GM23338 (cell line): ENCODE measurements around the gene CCRL2. TPM values are rescaled to one million over a fixed set of nuclear protein-coding genes. Genes with fewer than 3 reads are reported as not detected.
A peak's percentile ranks its signal among the peaks of the same experiment; 100 is the strongest.

Experiments
- ATAC-seq: fragments of 200-7000 bp; cut with Tn5 transposase; 3 replicates; pipeline ENCODE4 v1.9.1; 2020
- DNase-seq: peaks from one replicate; pipeline ENCODE4 v3.0.0-alpha.2; 2015; ENCODE audit warnings: low spot score
- H2AFZ ChIP-seq: fragments of 200-600 bp; sonication (generic); 2 replicates; pipeline ENCODE4 v1.8.0; 2016; ENCODE audit warnings: antibody characterized with exemption, mild to moderate bottlenecking, moderate library complexity
- H3F3A ChIP-seq: fragments of 200-600 bp; sonication (generic); replicated peaks from 2 replicates; pipeline ENCODE4 v1.8.0; 2017; ENCODE audit warnings: antibody characterized with exemption, mixed run types, low read depth
- H3K27ac ChIP-seq: fragments of 200-600 bp; sonication (generic); 2 replicates; pipeline ENCODE4 v1.6.1; 2016; ENCODE audit warnings: low read depth
- H3K27me3 ChIP-seq: fragments of 200-600 bp; sonication (generic); 2 replicates; pipeline ENCODE4 v1.8.0; 2016; ENCODE audit warnings: mild to moderate bottlenecking, mixed run types, moderate library complexity; ENCODE audit not compliant: insufficient read depth
- H3K36me3 ChIP-seq: fragments of 200-600 bp; sonication (generic); 2 replicates; pipeline ENCODE4 v1.8.0; 2016; ENCODE audit warnings: mild to moderate bottlenecking; ENCODE audit not compliant: insufficient read depth
- H3K4me1 ChIP-seq: fragments of 200-600 bp; sonication (generic); 2 replicates; pipeline ENCODE4 v1.8.0; 2016; ENCODE audit warnings: mild to moderate bottlenecking, moderate library complexity; ENCODE audit not compliant: insufficient read depth
- H3K4me2 ChIP-seq: fragments of 200-600 bp; sonication (generic); 2 replicates; pipeline ENCODE4 v1.7.1; 2017; ENCODE audit warnings: mixed run types
- H3K4me3 ChIP-seq: fragments of 200-600 bp; sonication (generic); 2 replicates; pipeline ENCODE4 v1.6.1; 2016; ENCODE audit warnings: mixed run types
- H3K79me2 ChIP-seq: fragments of 200-600 bp; sonication (generic); replicated peaks from 2 replicates; pipeline ENCODE4 v1.8.0; 2017; ENCODE audit warnings: mild to moderate bottlenecking; ENCODE audit not compliant: insufficient read depth
- H3K9me2 ChIP-seq: fragments of 200-600 bp; sonication (generic); 2 replicates; pipeline ENCODE4 v1.8.0; 2017; ENCODE audit not compliant: insufficient read depth
- H4K20me1 ChIP-seq: fragments of 200-600 bp; sonication (generic); replicated peaks from 2 replicates; pipeline ENCODE4 v1.8.0; 2017; ENCODE audit warnings: mild to moderate bottlenecking; ENCODE audit not compliant: insufficient read depth
- H3K27ac Mint-ChIP-seq: 2 replicates; pipeline ENCODE4 v1.8.0; 2020; ENCODE audit warnings: inconsistent platforms, mild to moderate bottlenecking, moderate library complexity, mixed read lengths
- H3K27me3 Mint-ChIP-seq: 3 replicates; pipeline ENCODE4 v1.8.0; 2022; ENCODE audit warnings: low read depth, mild to moderate bottlenecking, moderate library complexity, mixed read lengths, inconsistent platforms; ENCODE audit not compliant: insufficient read depth, poor library complexity
- H3K36me3 Mint-ChIP-seq: 3 replicates; pipeline ENCODE4 v1.8.0; 2021; ENCODE audit warnings: low read depth, mild to moderate bottlenecking, inconsistent platforms, moderate library complexity, mixed read lengths
- H3K4me1 Mint-ChIP-seq: 3 replicates; pipeline ENCODE4 v1.8.0; 2020; ENCODE audit warnings: mild to moderate bottlenecking, inconsistent platforms, mixed read lengths
- H3K4me3 Mint-ChIP-seq: 3 replicates; pipeline ENCODE4 v1.8.0; 2021; ENCODE audit warnings: moderate library complexity, mild to moderate bottlenecking, inconsistent platforms, mixed read lengths
- H3K9me3 Mint-ChIP-seq: 3 replicates; pipeline ENCODE4 v1.8.0; 2020; ENCODE audit warnings: moderate library complexity, mild to moderate bottlenecking, inconsistent platforms, mixed read lengths
- CREB1 ChIP-seq: fragments of 250-450 bp; sonication (Bioruptor Pico); IDR thresholded peaks from 2 replicates; pipeline ENCODE4 v1.5.0; 2020; ENCODE audit warnings: low read depth, mild to moderate bottlenecking, moderate library complexity
- EZH2phosphoT487 ChIP-seq: fragments of 200-600 bp; sonication (generic); IDR thresholded peaks from one replicate; pipeline ENCODE4 v1.8.1; 2018; ENCODE audit warnings: antibody characterized with exemption; ENCODE audit not compliant: unreplicated experiment
- JUNB ChIP-seq: IDR thresholded peaks from one replicate; pipeline ENCODE4 v1.6.1; 2016; ENCODE audit warnings: antibody characterized with exemption; ENCODE audit not compliant: unreplicated experiment
- NANOG ChIP-seq: IDR thresholded peaks from 2 replicates; pipeline ENCODE4 v1.6.1; 2016; ENCODE audit warnings: antibody characterized with exemption, borderline replicate concordance
- STAT1 ChIP-seq: IDR thresholded peaks from one replicate; pipeline ENCODE4 v1.6.1; 2016; ENCODE audit warnings: antibody characterized with exemption; ENCODE audit not compliant: unreplicated experiment
- ZNF114 ChIP-seq: fragments of 250-450 bp; sonication (Bioruptor Pico); IDR thresholded peaks from 2 replicates; pipeline ENCODE4 v1.5.0; 2020; ENCODE audit warnings: mild to moderate bottlenecking, moderate library complexity
- ZNF331 ChIP-seq: fragments of 250-450 bp; sonication (Bioruptor Pico); IDR thresholded peaks from 2 replicates; pipeline ENCODE4 v1.5.0; 2020; ENCODE audit warnings: low read depth, mild to moderate bottlenecking, moderate library complexity
- ZNF462 ChIP-seq: fragments of 250-450 bp; sonication (Bioruptor Pico); IDR thresholded peaks from 2 replicates; pipeline ENCODE4 v1.5.0; 2020; ENCODE audit warnings: mild to moderate bottlenecking, moderate library complexity
- polyA plus RNA-seq: library from polyadenylated mRNA; unstranded; fragments of >200 nt; fragmentation: Nextera tagmentation; extraction: Ambion mirVana; gene quantifications from 2 replicates; pipeline ENCODE4 v1.2.1, GENCODE V29; 2016
- total RNA-seq: library from RNA; depleted of rRNA; stranded (reverse); fragments of >200 nt; shearing (Covaris generic); gene quantifications from 2 replicates; pipeline ENCODE4 v1.2.3, GENCODE V29; 2014
- TF ChIP-seq, protein P1 (sequence below), 2 experiments: fragments of 200-600 bp in 1 of 2; sonication (generic) in 1 of 2; conservative IDR thresholded peaks; 2 replicates each; pipeline versions ENCODE4 v1.5.1 to v1.6.1; 2016 to 2017; ENCODE audit warnings: antibody characterized with exemption in 2 of 2, low read depth in 2 of 2, mild to moderate bottlenecking in 2 of 2, moderate library complexity in 1 of 2
- TF ChIP-seq, protein P2 (sequence below): IDR thresholded peaks from 2 replicates; pipeline ENCODE4 v1.6.1; 2016; ENCODE audit warnings: antibody characterized with exemption

Gene CCRL2
- total and polyA plus RNA-seq, 2 experiments from 2014 or later: not detected

- no peak overlapping the region for H3K27ac Mint-ChIP-seq
- no peaks in the 10 kb centered on the region for H3K36me3 ChIP-seq
- H3K9me2 ChIP-seq: peaks cover 31% of the 10 kb centered on the region; the same call in 1 of the 2 replicates
- no peaks in the 10 kb centered on the region for H4K20me1 ChIP-seq
- no peaks in the 10 kb centered on the region for H3K36me3 Mint-ChIP-seq
- peaks cover 11% of the 10 kb centered on the region for H3K27me3 Mint-ChIP-seq
- TF ChIP-seq STAT1: no peak
- no peak for TF ChIP-seq CREB1 (CRISPR knock-in tag)
- TF ChIP-seq JUNB: no peak
- H3K4me2 ChIP-seq: no peak overlapping the region
- no peak overlapping the region for H3K4me3 Mint-ChIP-seq
- H3F3A ChIP-seq: no peaks in the 10 kb centered on the region
- no peaks in the 10 kb centered on the region for H3K9me3 Mint-ChIP-seq
- H3K4me3 ChIP-seq: no peak overlapping the region
- no peak overlapping the region for H3K27ac ChIP-seq
- ATAC-seq (no peak), DNase-seq (no peak)
- no peaks in the 10 kb centered on the region for H3K79me2 ChIP-seq
- no peak overlapping the region for H2AFZ ChIP-seq
- no peaks in the 10 kb centered on the region for H3K27me3 ChIP-seq
- peaks cover 19% of the 10 kb centered on the region for H3K4me1 Mint-ChIP-seq
- peaks cover 11% of the 10 kb centered on the region; the same call in 1 of the 2 replicates for H3K4me1 ChIP-seq
These were observed 14.0 kb upstream of the CCRL2 start for GRCh38 chr3:46393011-46393410.

DNA sequence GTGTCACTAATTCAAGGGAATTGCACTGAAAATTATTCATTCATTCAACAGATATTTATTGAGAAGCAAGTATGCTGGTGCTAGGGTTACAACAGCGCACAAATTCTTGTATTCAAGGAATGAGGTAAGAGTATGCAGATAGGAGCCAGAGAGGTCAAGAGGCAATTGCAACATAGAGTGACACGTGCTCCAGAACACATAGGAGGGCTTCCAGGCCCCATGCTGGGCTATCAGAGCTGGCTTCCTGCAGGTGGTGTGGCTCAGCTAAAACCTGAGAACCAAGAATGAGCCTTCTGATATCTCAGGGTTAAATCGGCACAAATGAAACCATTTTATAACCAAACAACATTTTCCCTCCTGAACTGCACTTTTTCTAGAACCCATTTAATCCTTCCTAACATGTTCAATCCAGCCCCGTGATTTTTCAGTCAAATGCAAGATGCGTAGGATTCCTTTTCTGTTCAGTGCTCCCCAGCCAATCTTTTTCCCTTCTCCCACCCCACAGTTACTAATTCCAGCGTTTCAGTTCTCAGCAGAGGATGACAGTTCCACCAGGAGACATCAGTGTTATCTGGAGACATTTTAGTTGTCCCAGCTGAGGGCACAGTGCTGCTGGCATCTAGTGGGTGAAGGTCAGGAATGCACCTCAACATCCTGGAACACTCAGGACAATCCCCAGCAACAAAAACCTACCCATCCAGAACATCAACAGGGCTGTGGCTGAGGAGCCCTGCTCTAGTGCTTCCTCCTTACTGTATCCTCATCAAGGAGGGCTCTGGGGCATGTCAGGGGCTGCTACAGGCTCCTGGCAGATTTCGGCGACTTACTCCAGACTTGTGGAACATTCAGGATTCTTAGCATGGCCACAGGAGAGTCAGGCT lies 13.3 kb upstream of the CCRL2 start:
- no peak overlapping the region for H3K4me3 ChIP-seq
- H3K27ac Mint-ChIP-seq: 0 out of 2 replicates have a peak overlapping the region, but pooled peaks have one; percentile 5
- DNase-seq: peak; percentile 32
- no peak for TF ChIP-seq NANOG
- TF ChIP-seq, protein P1, sequence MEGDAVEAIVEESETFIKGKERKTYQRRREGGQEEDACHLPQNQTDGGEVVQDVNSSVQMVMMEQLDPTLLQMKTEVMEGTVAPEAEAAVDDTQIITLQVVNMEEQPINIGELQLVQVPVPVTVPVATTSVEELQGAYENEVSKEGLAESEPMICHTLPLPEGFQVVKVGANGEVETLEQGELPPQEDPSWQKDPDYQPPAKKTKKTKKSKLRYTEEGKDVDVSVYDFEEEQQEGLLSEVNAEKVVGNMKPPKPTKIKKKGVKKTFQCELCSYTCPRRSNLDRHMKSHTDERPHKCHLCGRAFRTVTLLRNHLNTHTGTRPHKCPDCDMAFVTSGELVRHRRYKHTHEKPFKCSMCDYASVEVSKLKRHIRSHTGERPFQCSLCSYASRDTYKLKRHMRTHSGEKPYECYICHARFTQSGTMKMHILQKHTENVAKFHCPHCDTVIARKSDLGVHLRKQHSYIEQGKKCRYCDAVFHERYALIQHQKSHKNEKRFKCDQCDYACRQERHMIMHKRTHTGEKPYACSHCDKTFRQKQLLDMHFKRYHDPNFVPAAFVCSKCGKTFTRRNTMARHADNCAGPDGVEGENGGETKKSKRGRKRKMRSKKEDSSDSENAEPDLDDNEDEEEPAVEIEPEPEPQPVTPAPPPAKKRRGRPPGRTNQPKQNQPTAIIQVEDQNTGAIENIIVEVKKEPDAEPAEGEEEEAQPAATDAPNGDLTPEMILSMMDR (conservative IDR thresholded peaks at IDR 0.05; ENCODE audit: low read depth in 2 of 2): no peak
- no peak for TF ChIP-seq EZH2phosphoT487
- no peak for TF ChIP-seq JUNB
- TF ChIP-seq, protein P2, sequence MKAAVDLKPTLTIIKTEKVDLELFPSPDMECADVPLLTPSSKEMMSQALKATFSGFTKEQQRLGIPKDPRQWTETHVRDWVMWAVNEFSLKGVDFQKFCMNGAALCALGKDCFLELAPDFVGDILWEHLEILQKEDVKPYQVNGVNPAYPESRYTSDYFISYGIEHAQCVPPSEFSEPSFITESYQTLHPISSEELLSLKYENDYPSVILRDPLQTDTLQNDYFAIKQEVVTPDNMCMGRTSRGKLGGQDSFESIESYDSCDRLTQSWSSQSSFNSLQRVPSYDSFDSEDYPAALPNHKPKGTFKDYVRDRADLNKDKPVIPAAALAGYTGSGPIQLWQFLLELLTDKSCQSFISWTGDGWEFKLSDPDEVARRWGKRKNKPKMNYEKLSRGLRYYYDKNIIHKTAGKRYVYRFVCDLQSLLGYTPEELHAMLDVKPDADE: no peak
- TF ChIP-seq CREB1 (CRISPR knock-in tag): no peak
- no peak for TF ChIP-seq ZNF462
- no peak for TF ChIP-seq ZNF331 (CRISPR knock-in tag)
- TF ChIP-seq ZNF114: no peak
- TF ChIP-seq STAT1: no peak

More for the DNA sequence above, 13.3 kb upstream of the CCRL2 start:
- Histone ChIP-seq H2AFZ (0 out of 2 replicates have a peak overlapping the region, but pooled peaks have one; percentile 5), H4K20me1 (no peaks in the 10 kb centered on the region), H3K27me3 (no peaks in the 10 kb centered on the region), H3K27ac (no peak overlapping the region), H3K4me1 (peaks cover 11% of the 10 kb centered on the region; the same call in 1 of the 2 replicates), H3K79me2 (no peaks in the 10 kb centered on the region), H3F3A (no peaks in the 10 kb centered on the region), H3K36me3 (no peaks in the 10 kb centered on the region), H3K4me2 (no peak overlapping the region), H3K9me2 (peaks cover 31% of the 10 kb centered on the region; the same call in 1 of the 2 replicates)
- peak; percentile 54 for ATAC-seq
- Mint-ChIP-seq H3K9me3 (no peaks in the 10 kb centered on the region), H3K4me3 (no peak overlapping the region; the same call in 2 of the 3 replicates), H3K27me3 (peaks cover 11% of the 10 kb centered on the region), H3K4me1 (peaks cover 19% of the 10 kb centered on the region), H3K36me3 (no peaks in the 10 kb centered on the region)
